ENCODE data around the gene ANKLE2.
"Not testable (repeated sequence)": the region's sequence is repeated elsewhere in the genome, so short reads cannot be mapped to it uniquely, and the experiment has no call there.

DNA sequence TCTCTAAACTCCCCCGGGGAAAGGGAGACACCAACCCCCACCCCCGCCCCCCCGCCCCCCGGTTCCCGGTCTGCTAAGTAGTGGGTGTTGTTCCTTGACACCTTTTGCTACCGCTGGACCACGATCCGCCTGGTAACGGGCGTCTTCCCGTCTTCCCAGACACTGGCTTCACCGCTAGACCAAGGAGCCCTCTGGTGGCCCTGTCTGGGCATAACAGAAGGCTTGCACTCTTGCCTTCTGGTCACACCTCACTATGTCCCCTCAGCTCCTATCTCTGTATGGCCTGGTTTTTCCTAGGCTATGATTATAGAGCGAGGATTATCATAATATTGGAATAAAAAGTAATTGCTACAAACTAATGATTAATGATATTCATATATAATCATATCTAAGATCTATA is 47.8 kb upstream of the ANKLE2 start:
- not testable (repeated sequence) for TF ChIP-seq BHLHE40 (IDR thresholded peaks at IDR 0.05; ENCODE audit: borderline replicate concordance); SP1 (IDR thresholded peaks at IDR 0.05); FOXM1 (IDR thresholded peaks at IDR 0.05; ENCODE audit: borderline replicate concordance); SUZ12 (IDR thresholded peaks at IDR 0.05); HDGF (IDR thresholded peaks at IDR 0.05; ENCODE audit: borderline replicate concordance); LEF1 (IDR thresholded peaks at IDR 0.05; ENCODE audit: borderline replicate concordance); TARDBP (IDR thresholded peaks at IDR 0.05)
- TF ChIP-seq, protein P1, sequence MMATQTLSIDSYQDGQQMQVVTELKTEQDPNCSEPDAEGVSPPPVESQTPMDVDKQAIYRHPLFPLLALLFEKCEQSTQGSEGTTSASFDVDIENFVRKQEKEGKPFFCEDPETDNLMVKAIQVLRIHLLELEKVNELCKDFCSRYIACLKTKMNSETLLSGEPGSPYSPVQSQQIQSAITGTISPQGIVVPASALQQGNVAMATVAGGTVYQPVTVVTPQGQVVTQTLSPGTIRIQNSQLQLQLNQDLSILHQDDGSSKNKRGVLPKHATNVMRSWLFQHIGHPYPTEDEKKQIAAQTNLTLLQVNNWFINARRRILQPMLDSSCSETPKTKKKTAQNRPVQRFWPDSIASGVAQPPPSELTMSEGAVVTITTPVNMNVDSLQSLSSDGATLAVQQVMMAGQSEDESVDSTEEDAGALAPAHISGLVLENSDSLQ (IDR thresholded peaks at IDR 0.05): not testable (repeated sequence)
